Measurements from ENCODE around the gene NBEA.
A peak's percentile ranks its signal among the peaks of the same experiment; 100 is the strongest.

Gene NBEA

DNA sequence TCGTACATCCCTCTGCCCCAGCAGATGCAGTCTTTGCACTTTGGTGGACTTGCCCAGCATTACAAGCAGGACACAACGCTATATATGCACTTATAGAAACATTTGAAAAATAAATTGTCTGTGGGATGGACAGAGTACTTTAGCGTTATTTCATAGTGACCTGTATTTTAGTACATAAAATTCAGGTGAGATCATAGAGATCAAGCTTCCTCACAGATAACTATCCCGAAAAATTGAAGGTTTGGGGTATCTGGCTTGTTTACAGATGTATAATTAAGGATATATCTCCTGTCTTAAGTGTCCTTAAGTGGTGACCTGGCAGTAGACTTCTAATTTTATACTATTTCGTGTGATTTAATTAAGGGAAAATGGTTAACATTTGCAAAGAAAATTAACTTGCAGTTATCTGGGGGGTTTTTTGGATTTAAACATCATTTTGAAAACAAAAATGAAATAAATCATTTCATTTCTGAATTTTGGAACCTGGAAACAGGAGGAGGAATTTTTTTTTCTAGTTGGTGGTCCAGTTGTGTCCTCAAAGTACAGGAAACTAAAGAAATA is 535.4 kb downstream of the NBEA start:
- DNase-seq = no peak

DNA sequence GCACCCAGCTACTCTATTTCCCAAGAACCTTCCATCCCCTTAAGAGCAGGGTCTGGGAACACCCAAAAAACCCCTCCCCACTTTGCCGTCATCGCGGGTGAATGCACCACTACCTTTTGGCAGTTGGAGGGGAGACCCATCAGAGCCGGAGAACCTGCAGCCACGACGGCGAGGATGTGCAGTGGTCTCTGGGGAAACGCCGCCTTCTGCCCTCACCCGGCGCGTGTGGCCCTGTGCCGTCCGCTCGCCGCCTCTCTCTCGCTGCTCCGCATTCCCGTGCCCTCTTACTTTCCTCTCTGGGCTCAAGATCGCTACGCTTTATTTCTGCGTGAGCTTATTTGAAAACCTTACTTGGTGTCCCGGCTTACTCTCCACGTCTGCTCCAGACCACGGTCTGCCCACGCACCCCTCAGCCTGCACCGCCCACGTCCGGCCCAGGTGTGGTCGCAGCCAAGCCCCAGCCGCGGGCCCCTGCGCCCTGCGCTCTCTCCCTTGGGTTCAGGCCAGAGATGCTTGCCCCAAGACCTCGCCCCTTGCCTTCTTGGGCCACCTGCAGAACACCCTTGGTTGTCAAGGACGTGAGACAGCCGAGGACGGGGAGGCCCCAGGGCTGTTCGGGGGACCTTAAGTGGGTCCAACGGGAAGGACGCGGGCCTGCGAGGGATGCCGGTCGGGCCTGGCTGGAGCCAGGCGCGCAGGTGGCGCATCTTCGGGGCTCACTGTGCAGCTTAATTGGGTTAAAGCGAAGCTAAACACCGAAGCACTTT is 536.4 kb downstream of the NBEA start:
- no peak for DNase-seq

- DNase-seq = no peak
Observed at GRCh38 chr13:35479038-35479492, 537.0 kb downstream of the NBEA start.

DNA sequence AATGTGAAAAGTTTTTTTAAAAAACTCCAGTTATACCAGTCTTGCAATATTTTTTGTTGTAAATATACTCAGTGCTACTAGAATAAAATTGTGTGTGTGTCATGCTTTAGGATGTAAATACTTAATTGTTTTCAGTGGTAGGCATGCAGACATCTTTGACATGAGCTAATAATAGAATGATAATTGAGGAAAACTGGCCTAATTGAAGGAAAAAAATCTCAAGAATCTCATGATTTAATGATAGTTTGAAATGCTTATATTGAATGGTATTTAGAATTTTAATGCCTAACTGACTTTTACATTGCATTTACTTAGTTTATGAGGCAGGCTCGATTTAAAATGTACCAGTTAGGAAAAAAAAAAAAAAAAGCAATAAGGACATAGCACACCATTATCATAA is 537.6 kb downstream of the NBEA start:
- DNase-seq = no peak

- no peak for DNase-seq
Observed at GRCh38 chr13:35480346-35480745, 538.3 kb downstream of the NBEA start.

DNA sequence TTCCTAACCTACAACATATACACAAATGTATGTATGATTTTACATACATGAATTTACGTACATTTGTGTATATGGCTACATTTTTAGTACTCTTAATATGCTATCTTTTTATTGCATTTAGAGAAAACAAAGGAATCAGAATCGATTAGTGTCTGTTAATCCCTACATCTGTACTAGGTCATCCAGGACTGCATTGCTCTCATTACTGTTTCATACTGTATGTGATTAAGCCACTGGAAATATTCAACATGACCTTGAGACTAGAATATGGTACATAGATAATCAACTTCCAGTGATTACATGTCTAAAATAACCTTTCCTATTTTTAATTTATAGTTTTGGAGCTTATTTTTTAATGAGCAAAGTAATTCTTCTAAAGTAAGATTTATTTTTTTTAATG is 539.7 kb downstream of the NBEA start:
- DNase-seq = no peak

DNA sequence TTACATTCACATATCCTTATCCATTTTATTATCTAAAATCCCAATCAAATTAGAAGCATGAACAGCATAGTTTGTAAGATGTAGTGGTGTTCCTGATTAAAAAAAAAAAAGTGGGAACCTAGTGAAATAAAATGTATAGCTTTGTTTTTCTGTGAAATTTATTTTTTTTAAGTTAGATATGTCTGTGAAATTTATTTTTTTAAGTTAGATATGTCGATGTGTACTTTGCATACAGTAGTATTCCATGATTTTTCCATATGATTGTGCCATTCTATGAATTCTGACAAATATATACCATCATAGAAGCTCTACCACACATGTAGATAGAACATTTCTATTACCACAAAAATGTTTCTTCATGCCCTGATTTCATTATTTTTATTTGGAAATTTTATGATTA is 540.5 kb downstream of the NBEA start:
- DNase-seq = no peak

GRCh38 chr13:35483761-35484160 is 541.7 kb downstream of the NBEA start:
- DNase-seq = no peak

GRCh38 chr13:35484384-35484783 is 542.3 kb downstream of the NBEA start:
- no peak for DNase-seq

- peak in 1 of 2 experiments; percentile 35 for DNase-seq
Observed at GRCh38 chr13:35485424-35485823, 543.4 kb downstream of the NBEA start.

DNA sequence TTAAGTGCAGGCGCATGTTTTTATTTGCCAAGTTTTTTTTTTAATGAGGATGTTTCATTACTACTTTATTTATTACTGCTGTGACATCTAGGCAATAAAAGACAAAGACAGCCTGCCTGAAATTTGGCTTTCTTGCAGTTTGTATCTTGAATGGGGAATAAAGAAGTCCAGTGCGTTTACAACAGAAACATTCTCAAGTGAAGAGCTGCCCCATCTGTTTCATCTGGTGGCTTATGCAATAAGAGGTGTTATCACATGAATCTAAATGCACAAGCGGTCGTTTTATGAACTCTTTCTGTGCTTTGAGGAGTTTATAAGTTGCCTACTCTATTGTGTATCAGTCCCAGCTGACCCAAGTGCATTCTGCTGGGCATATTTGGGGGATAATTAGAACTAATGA is 547.0 kb downstream of the NBEA start:
- no peak for DNase-seq

- no peak for DNase-seq
Observed at GRCh38 chr13:35496006-35496405, 553.9 kb downstream of the NBEA start.

DNA sequence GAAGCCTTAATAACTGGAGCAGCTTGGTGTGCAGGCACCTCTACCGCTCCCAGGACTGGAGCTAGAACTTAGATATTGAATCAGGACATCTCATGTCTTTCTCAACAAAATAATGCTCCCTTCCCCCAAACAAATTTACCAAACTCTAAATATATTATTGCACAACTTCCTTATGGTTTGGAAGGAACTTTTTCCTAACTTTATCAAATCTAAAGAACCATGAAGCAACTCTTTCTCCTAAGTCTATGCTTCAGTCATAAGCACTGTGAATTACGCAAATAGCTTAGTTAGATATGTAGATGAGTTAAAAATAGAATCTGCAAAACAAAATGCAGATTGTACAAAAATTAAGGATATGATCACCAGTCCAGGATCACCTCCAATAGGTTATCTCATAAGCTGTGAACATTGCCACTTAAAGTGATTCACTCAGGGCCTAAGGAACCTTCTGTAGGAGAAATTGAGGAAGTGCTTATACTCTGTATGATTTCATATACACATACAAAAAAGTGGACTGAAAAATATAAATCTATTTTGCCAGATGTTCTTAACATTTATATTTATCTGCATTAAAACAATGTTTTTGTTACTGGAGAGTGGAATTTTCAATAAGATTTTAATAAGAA is 554.8 kb downstream of the NBEA start:
- DNase-seq = no peak

DNA sequence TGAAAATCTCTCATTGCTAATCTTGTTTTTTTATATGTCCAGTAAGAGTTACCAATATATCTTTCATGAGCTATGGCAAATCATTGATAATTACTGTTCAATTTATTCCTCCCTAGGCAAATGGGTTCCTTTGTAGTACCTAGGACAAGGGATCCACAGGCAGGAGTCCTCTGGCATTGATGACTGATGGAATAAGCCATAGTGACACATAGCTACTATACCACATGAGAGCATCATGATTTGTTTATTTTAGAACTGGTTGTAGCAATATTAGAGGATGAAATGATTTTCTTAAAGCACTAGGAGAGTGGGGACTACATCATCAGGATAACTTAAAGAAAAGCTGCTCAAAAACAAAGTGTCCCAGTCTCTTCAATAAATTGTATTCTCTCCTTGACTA is 556.2 kb downstream of the NBEA start:
- no peak for DNase-seq

GRCh38 chr13:35499196-35499662 is 557.2 kb downstream of the NBEA start:
- peak; percentile 74 to 92 for DNase-seq

GRCh38 chr13:35499676-35500075 is 557.6 kb downstream of the NBEA start:
- DNase-seq = no peak

DNA sequence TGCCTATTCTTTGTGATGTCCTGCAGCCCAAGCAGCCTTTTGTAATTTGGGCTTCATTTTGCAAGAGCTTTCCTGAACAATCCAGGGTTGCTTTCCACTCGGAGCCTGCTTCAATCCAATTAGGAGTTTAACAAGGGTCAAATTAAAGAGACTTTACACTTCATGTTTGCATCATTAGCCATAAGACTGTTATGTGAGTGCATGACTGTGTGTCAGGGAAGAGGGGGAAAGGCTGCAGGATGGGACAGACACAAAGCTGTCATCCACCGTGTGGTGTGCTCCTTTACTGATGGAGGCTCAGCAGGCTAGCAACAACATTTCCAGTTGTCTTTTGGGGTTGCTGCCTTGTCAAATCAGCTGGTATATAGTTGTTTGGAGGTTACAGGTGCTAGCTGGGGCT is 558.1 kb downstream of the NBEA start:
- no peak for DNase-seq

DNA sequence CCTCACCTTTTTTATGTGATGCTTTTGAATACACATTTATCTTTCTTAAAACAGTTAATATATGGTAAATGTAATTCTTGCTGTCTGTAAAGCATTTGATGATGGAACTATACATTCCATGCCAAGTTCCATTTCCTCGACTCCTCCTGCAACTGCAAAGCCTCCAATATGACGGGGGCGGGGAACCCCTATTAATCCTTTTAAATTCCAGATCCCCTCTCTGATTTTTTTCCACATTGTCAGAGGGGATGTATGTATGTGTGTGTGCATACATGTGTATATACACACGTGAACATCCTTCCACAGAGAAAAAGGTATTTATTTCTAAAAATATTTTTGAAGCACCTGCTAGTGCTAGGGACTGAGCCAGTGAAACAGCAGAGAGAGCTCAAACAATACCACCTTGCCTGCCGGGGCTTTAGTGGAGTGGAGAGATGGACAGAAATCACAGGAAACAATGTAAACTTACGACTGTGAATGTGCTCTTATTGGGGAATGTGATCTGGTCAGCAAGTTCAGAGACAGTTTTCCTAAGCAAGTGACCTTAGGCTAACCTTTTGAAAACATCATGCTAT is 559.7 kb downstream of the NBEA start:
- no peak for DNase-seq

DNA sequence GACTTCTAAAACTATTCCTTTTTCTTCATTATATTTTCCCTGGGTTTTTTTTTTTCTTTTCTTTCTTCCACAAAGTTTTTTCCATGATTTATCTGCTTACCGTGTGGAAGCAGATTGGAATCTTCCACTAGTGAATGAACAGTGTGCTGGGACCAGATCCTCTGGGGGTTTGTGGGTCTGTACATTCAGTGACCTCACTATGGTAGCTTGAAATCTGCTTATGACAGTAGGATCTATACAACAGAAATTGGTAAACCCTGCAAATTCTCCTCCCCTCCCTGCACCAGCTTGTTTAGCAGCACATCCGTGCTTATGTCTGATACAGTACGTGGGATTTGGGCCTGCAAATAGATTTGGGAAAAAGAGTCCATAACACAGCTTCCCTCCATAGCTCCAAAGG is 560.4 kb downstream of the NBEA start:
- no peak for DNase-seq

GRCh38 chr13:35512271-35512920 is 570.3 kb downstream of the NBEA start:
- no peak for DNase-seq

DNA sequence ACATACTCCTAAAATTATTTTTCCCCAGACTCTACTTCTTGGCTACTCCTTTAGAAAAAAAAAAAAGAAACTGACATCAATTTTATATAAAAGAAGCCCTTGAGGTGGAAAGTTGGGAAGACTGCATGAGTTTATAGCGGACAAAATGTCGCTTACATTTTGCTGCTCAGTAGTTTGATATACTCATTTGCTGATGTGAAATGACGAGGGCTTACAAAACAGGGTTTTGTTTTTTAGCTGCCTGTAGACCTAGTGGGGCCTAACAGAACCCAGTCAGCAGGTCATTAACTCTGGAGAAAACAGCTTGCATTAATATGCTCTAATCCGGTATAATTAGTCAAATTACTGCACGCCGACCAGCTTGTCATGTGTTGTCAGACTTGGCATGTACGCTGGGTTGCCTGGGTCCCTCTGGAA is 572.0 kb downstream of the NBEA start:
- DNase-seq = no peak

DNA sequence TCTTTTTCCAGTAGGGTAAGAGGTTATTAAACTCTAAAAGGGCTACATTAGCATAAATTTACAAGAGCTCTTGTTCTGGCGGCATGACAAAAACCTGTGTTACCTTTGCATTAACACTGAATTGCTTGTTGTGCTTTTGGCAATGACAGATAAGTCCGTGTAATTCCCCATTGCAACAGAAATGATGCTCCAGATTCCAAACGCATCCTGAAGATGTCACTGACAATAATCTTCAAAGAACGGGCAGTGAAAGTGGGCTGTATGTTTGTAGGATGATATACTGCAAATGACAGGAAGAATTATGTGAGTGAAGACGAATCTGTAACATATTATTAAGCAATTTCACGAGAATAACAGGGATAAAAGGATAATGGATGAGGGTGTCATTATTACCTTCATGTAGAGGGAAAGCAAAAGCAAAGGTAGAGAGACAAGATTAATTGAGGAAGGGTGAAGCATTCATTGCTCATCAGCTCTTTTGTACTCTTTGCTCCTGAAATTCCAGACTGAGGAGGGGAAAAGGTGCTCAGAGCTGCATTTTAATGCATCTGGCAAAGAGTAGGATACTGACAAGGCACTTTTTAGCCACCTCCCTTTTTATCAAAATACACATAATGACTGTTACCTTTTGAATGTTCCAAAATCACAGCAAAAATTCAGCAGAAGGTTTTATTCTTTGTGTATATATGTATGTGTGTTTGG is 572.9 kb downstream of the NBEA start:
- DNase-seq = no peak

Measured in SHP77 (cell line).